ENCODE results near the gene SDC1.

SDC1 gene

DNA sequence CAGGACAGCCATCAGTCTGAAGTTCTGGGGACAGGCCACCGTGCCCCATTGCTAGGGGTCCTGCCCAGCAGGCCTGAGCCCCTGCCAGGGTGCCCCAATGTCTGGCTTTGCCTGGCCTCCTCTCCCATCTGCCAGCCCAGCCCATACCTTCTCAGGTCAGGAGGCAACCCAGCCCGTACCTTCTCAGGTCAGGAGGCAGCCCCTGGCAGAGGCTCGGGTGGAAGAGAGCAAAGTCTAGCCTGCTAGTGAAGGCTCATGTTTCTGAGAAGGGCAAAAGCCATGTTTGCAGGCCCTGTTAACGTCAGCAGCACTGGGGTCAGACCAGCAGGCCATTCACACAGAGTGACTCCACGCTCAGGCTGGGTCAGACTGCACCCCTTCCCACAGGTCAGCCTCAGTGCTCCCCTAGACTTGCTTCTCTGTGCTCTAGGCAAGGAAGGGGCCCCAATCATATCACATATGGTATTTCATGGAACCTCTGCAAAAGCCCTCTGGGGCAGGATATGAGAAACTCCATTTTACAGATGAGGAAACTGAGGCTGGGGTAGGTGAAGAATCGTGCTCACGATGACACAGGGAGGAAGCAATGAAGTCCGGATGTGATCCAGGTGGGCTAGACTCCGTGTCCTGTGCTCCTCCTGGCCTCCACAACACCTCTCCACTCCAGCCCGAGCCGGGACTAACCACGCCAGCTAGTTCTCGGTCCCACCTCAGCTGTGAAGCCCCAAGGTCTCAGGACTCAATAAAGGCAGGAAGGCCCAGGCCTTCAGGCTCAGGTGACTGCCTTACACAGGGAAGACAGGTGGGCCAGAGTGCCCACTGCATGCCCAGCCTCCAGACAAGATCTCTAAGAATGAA lies 9.5 kb downstream of the SDC1 start:
- DNase-seq (ENCODE audit: low spot score): no peak

DNA sequence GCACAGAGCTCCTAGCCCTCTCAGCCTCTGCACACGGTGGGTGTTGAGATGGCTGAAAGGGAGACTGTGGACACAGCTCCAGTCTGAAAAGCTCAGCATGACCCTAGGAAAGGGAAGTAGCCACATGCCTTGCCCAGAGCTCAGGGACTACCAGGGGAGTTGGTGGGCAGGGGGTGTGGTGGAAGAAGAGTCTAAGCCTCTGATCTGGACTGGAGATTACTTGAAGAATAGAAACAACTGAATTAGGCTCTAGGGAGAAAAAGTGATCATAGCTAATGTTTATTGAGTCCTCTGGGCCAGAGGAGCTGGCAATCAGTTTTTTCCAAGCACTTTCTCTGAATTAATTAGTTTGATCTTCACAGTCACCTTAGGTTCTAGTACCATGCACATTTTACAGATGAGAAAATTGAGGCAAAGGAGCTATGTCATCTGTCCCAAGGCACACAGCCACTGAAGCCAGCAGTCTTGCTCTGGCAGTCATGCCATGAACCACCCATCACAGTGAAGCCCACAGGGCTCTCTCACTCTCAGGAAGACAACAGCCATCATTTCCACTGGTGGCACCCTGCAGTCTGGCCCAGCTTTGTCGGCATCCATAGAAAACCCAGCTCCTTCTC lies 10.3 kb downstream of the SDC1 start:
- DNase-seq (ENCODE audit: low spot score): no peak

DNA sequence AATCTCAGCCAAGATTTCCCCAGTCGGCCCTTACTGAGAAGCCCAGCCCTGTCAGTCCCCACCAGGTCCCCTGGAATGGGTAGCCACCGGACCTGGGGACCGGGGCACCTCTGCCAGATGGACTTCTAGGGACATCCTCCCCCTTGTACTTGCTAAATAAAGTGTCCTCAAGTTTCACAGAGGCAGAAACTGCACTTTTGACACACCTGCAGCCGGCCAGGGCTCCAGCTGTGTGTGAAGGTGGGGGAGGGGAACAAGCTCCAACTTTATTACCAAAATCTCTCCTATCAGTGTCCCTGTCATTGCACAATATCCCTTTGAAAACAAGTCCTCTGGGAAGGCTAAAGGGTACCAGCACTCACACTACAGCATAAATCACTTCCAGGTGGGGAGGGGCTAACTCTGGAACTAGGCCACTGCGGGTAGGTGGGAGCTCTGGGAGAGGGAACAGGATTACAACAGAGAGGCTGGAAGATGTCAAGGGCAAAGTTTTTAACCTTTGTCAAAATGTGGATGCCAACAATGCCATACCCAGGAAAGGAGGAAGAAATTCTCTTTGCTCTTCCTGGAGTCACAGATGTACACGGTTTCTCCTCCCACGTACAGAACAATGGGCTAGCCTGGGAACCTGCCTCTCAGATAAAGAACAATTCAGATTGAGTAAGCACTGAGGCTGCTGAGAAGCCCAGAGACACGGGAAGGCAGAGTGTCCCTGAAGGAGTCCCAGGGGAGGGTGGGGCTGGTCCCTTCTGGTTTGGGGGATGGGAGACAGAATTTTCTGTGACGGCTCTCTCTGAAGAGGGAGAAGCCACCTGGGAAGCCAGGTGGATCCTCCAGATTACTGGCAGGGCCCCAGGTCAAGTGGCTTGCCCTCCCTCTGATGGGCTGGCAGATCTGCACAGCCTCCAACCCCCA lies 11.0 kb downstream of the SDC1 start:
- no peak for DNase-seq (ENCODE audit: low spot score)

DNA sequence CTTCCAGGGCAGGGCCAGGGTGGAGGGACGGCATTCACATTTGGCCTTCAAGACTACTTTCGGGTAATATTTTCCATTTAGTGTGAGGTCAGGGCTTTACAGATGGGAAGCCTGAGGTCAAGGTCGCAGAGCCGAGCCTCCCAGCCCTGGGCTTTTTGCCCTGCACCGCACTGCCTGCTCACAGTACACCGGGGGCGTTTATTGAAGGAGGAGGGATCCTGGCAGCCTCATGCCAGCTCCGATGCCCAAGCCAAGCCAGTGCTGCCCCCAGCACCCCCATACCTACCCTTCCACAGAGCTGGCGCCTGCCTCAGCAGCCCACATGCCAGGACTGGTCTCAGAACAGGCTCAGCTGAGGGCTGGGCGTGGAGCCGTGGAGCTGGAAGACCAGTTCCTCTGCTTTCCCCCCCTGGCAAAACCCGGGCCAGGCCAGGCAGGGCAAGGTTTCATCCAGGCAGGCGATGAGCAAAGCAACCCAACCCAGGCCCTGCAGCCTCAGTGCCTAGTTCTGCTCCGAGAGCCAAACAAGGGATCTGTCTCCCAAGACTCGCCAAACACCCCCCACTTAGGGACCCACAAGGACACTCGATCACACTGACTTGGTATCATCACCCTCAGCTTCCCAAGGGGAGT lies 11.9 kb downstream of the SDC1 start:
- no peak for DNase-seq (ENCODE audit: low spot score)

DNA sequence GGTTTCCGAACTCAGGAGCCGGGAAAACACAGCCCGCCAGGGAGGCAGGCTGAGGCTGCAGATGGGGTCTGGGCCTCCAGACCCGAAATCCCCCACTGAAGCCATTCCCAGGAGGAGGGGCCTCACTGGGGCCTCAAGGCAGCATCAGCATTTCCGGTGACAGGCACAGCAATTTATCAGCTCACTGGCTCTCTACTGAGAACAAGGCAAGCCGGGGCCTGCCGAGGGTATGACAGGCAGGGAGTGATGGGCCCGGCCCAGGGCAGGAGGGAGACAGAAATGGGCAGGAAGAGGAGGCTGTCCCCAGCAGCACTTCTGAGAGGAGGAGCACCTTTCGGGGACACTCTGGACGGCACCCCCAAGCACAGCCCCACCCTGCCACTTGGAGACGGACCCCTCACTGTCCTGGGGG lies 12.5 kb downstream of the SDC1 start:
- no peak for DNase-seq (ENCODE audit: low spot score)

DNA sequence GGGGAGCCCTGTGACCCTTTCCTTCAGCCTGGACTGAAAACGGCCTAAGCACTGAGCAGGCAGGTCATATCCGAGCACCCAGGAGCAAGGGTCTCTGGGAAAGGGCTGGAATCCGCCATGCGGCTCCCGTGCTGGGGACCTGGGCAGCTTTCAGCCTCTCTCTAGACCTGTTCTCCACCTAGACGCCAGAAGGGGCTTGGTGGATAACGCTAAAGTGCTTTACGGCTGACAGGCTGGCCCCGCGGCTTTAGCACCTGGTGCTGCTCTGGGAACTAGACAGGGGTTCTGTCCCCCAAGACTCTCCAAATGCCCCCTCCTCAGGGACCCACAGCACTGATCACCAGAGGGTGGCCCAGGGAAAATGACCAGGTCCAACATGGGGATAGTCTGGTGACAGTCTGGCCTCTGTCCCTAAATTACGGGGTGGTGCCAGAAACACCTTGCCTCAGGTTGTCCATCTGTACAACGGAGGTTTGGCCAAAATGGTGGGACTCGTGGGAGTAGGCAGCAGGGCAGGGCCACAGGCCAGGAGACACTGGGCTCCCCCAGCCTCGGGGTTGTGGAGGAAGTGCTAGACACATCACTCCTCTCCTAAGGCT lies 13.0 kb downstream of the SDC1 start:
- DNase-seq (ENCODE audit: low spot score): no peak

DNA sequence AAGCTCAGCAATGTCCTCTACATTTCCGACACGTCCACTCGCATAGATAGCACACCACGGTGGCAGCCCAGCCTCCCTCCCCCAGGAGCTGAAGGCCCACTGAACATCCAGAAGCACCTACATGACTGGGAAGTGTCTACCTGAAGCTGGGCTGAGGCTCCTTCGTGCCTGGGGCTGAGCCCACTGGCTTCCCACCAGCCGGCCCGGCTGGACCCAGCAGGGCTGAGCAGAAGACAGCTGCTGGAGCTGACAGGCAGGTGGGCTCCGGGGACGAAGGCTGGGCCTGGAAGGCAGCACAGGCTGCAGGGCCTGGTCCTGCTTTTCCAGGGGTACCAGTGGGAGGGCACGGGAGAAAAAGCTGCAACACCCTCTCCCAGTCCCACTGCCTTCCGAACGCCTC lies 13.5 kb downstream of the SDC1 start:
- no peak for DNase-seq (ENCODE audit: low spot score)

DNA sequence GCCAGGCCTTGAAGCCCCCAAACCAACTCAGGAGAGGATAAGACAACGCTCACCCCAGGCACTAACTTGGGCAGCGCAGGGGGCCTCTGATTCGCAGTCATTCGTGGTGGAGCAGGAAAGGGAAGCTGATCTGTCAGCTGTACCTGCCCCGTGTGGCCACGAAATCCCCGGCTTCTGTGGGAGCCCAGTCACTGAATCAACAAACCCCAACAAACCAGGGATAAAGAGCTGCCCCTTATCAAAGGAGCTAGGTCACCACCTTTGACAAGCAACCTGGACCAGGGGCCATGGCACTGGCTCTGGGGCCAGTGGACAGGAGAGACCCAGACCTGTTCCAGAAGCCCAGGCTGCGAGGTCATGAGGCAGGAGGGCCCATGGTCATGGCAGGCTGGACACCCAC lies 14.5 kb downstream of the SDC1 start:
- DNase-seq (ENCODE audit: low spot score): no peak

DNA sequence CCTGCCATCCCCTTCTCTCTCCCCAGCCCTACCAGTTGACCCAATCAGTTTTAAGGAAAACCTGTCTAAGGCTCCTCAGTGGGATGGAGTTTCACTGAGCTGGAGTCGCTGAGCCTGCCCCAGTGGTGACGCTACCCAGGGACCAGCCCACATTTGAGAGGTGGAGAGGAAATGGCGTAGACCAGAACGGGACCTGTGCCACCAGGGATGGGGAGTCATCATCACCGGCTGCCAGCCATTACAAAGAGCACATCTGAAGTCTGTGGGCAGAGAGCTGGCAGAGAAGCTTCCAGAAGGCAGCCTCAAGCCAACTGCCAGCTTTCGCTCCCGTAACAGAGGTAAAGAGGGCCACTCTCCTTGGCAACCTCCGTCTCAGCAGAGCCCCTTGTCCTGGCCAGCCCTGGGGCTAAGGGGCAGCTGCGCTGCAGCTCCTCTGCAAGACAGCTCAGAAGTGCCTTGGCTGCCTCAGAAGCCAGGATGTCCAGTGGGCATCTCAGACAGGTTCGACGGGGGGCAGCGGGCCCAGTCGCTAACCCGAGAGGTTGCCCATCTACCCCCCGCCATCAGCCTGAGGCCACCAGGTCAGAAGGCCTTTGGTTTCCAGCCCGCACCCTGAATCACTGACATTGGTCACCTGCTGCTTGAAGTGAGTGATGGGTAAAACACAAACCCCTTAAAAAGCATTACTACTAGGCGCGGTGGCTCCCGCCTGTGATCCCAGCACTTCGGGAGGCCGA lies 15.4 kb downstream of the SDC1 start:
- DNase-seq (ENCODE audit: low spot score): no peak

DNA sequence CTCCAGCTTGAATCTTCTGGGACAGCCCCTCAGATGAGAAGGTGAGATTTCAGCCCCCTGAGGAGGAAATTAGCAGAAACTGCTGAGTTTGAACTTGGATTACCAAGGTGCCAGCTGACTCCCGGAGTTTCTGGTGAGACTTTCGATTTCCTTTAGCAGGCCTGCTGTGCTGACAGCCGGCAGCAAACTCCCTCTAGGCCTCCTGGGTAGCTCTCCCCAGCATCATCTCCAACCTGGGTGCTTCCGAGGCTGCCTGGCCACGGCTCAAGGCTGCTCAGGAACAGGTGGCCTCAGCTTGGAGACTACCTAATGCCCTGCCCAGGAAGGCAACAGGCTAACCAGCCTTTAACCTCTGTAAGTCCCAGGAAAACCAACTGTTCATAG lies 16.5 kb downstream of the SDC1 start:
- no peak for DNase-seq (ENCODE audit: low spot score)

DNA sequence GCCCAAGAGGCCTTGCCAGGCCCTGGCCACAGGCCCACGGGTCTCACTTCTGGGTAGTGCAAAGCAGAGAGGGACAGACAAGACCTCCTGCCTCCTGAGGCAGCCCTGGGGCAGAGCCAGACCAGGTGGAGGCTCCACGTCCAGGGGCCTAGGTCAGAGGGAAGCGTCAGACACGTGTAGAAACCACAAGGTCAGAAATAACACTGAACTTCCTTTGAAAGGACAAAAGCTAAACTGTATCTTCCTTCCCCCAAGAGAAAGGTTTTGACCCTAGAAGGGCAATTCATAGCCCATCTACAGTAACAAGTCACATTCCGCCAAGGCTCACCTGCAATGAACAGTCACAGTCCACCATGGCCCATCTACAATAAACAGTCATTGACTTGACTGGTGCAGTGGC lies 17.9 kb downstream of the SDC1 start:
- no peak for DNase-seq (ENCODE audit: low spot score)

DNA sequence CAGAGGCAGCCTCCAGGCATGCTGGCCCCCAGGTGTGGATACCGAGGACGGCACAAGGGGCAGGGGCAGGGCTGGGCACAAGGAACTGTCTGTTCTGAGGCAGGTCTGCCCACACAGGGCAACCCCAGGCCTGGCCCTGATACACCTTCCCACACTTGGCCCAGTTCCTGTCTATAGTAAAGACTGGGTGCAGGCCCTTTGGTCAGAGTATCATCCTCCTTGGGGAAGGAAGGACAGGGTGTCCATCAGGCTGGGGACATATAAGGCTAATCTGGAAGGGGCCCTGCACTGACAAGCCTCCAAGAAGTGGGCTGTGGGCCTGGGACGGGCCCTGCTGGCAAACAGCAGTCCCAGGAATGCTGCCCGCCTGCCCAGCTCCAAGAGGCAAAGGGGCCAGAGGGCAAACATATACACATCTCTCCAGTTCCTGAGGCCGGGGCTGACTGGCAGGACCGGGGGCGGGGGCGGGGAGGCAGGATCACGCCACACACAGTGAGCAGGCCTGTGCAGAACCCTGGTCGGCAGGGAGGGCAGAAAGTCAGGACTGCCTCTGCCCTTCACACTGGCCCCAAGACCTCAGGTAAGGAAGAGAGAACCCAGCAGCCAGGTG lies 18.9 kb downstream of the SDC1 start:
- DNase-seq (ENCODE audit: low spot score): no peak

DNA sequence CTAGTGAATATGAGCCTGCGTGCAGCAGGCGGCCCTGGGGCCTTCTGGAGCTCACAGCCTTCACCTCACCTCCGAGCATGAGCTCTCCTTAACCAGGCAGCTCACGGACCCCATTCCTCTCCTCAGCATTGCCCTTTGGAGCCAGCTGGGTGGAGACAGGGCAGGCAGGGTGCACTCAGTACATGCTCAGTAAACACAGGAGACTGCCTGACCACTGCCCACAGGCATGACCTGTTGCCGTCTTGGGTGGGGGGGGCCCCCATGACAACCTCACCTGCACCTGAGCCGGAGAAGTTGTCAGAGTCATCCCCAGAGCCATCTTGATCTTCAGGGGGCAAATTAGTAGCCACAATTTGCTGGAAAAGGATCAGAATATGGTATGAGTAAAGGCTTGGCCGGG lies 19.9 kb downstream of the SDC1 start:
- DNase-seq (ENCODE audit: low spot score): no peak

DNA sequence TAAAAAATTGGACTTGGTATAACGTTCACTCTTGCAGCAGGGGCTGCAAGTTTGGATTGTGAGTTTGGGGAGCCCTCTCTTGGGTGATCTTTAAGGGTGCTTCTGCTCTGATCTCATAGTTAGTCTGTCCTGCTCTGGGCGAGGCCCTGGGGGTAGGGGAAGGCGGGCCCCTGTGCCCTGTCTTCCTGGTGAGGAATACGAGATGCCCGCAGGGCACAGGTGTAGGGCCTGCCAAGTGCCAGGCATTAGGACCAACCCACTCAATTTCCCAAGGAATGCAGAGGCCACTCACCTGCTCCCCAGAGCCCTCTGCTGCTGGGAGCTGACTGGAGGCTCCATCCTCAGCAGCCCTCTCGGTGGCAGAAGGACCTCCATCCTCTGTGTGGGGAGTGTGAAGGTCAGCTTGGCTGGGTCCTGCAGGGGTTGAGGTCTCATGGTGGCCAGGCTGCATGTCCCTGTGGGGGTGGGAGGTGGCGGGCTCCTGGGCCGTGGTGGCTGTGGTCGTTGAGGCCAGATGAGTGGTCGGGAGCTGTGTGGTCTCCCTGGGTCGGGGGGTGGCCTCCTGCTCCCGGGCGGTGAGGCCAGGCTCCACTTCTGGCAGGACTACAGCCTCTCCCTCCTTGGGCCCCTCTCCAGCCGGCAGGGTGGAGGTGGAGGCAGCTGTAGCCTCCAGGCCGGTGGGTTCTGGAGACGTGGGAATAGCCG lies 21.3 kb downstream of the SDC1 start:
- no peak for DNase-seq (ENCODE audit: low spot score)

DNA sequence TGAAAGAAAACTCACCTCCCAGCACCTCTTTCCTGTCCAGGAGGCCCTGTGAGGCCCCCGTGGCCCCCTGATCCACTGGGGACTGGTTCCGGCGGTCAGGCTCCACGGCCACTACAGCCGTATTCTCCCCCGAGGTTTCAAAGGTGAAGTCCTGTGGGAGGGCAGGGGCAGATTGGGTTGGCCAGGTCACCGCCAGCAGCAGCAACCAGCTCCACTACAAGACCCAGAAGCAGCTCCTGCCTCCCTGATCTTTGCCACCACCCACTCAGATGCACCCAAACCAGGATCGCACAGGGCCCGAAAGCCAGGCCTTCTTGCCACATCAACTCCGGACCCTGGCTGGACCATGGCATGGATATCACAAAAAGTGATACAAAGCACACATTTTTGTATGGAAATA lies 21.9 kb downstream of the SDC1 start:
- no peak for DNase-seq (ENCODE audit: low spot score)

DNA sequence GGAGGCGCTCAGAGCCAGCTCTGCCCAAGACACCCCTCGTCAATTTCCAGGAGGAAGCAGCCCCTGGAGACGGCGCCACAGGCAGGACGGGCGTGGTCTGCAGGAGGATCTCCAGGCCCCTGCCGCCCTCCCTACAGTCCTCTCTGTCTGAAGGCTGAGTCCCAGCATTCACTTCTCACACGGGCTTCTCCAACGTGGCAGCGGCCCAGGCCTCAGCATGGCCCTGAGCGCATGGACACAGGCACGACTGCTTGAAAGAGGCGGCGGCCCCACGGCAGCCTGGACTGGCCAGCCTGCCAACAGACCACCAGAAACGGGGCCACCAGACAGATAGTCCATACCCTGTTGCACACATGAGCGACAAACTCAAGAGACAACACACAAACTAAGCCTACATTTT lies 23.3 kb downstream of the SDC1 start:
- no peak for DNase-seq (ENCODE audit: low spot score)

DNA sequence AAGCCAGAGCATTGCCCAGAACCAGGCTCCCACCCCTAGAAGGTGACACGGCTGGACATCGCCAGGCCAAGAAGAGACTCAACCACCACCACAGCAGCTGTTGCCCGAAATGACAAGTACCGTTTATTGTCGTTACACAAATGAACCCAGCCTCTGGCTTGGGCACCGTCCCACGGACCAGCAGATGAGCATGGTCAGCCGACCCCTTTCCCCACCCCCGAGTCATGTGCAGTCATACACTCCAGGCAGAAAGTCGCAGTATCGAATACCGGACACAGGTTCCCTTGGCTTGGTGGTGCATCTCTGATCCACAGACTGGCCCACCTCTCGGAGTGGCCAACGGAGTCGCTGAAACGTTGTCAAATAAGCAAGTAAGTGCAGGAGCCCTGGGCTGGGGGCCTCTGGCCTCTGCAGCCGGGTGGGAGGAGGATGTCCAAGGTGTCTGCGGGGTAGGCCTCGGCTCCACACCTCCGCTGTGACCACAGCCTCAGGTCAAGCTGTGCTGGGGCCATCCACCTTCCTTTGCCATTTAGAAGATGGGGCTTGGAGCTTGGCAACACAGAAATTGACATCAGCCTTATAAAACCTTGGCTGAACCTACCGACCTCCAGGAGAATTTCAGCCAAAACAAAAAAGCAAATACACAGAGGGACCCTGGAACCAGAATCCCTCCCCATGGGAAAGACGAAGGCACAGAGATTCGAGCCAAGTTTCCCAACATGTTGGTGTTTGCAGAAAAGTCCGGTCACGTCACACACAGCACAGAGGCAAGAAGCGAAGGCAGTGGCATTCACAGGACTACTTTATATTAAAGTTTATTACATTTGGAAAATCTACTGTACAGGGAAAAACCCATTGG lies 24.0 kb downstream of the SDC1 start:
- no peak for DNase-seq (ENCODE audit: low spot score)

DNA sequence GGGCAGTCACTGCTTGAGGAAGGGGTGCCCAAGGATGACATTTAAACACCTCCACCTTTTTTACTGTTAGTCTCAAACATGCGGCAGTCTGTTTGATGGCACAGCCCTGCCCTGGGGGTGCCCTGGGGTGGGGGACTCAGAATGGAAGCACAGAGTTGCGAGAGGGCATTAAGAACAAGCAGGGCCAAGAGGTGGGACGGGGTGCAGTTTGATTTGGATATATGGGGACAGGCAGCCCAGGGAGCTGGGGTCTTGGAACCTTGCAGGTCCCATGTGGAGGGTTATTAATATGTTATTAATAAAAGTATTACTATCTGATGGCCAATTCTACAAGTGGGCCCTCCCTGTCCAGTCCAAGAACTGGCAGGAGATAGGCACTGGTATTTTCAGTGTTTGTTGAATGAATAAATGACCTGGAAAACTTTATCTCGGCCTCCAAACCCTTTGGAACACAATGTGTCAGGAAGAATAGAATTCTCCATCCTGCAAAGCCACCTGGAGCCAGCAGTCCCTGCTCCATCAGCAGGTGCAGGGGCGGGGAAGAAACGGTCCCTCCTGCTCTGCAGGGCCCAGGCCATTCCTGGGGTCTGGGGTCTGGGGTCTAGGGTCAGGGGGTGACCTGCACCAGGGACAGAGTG lies 25.2 kb downstream of the SDC1 start:
- no peak for DNase-seq (ENCODE audit: low spot score)

Data from SK-N-DZ (cell line).